ENCODE data around the gene CMBL. TPM values are rescaled to one million over a fixed set of nuclear protein-coding genes. Genes with fewer than 3 reads are reported as not detected.

Gene CMBL
- total RNA-seq, 1 donor from 2014 or later: 11.3 TPM

- Mint-ChIP-seq H3K27ac (no peak overlapping the region), H3K4me1 (peaks cover 21% of the 10 kb centered on the region), H3K4me3 (no peak overlapping the region), H3K9me3 (no peaks in the 10 kb centered on the region), H3K36me3 (peaks cover 11% of the 10 kb centered on the region), H3K27me3 (ENCODE audit: insufficient read depth, low read depth) (peaks cover 6% of the 10 kb centered on the region)
- Histone ChIP-seq H3K4me3 (no peak overlapping the region), H3K9ac (no peak overlapping the region), H4K20me1 (ENCODE audit: low read depth) (no peaks in the 10 kb centered on the region), H3K27me3 (peaks cover 22% of the 10 kb centered on the region), H3F3A (ENCODE audit: low read depth) (peaks cover 6% of the 10 kb centered on the region), H3K79me2 (ENCODE audit: low read depth) (no peaks in the 10 kb centered on the region), H3K9me3 (ENCODE audit: low read depth) (no peaks in the 10 kb centered on the region), H3K27ac (no peak overlapping the region), H3K36me3 (no peaks in the 10 kb centered on the region), H3K4me1 (peaks cover 15% of the 10 kb centered on the region), H3K4me2 (no peak overlapping the region), H2AFZ (replicated peaks) (no peak overlapping the region)
- no peak for DNase-seq (ENCODE audit: low spot score)
- no peak for TF ChIP-seq EZH2 (IDR thresholded peaks at IDR 0.05)
- TF ChIP-seq EZH2phosphoT487 (IDR thresholded peaks at IDR 0.05): no peak
- TF ChIP-seq, protein P1, sequence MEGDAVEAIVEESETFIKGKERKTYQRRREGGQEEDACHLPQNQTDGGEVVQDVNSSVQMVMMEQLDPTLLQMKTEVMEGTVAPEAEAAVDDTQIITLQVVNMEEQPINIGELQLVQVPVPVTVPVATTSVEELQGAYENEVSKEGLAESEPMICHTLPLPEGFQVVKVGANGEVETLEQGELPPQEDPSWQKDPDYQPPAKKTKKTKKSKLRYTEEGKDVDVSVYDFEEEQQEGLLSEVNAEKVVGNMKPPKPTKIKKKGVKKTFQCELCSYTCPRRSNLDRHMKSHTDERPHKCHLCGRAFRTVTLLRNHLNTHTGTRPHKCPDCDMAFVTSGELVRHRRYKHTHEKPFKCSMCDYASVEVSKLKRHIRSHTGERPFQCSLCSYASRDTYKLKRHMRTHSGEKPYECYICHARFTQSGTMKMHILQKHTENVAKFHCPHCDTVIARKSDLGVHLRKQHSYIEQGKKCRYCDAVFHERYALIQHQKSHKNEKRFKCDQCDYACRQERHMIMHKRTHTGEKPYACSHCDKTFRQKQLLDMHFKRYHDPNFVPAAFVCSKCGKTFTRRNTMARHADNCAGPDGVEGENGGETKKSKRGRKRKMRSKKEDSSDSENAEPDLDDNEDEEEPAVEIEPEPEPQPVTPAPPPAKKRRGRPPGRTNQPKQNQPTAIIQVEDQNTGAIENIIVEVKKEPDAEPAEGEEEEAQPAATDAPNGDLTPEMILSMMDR (IDR thresholded peaks at IDR 0.05): no peak
These were observed 4.5 kb downstream of the CMBL start for GRCh38 chr5:10303201-10303600.

DNA sequence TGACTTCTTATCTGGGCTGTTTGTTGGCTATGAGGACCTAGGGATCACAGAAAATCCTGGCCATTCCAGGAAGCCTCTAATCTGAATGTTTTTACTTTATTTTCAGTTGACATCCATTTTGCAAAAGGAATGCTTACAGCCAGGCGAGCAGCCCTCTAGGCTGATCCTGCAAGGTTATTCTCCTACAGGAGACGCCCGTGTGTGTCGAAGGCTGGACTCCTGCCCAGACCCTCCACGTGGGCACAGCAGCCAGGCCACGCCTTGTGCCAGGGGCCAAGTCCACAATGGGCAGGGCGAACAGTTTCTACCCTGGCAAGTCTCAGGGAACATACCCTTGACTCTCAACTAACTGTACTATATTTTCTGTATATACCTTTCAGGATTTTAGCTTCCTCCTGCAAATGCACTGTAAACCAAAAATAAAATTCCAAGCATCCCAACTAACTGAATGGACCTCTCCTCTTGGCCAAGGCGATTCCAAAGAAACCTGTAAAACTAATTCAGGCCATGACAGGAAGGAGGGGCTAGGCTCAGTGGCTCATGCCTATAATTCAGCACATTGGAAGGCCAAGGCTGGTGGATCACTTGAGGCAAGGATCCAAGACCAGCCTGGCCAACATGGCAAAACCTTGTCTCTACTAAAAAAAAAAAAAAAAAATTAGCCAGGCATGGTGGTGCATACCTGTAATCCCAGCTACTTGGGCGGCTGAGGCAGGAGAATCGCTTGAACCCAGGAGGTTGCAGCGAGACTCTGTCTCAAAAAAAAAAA, 5.7 kb downstream of the CMBL start:
- Histone ChIP-seq H3K27ac (no peak overlapping the region), H3K9ac (no peak overlapping the region), H3F3A (ENCODE audit: low read depth) (peaks cover 6% of the 10 kb centered on the region), H3K27me3 (peaks cover 11% of the 10 kb centered on the region), H3K4me2 (no peak overlapping the region), H3K79me2 (ENCODE audit: low read depth) (no peaks in the 10 kb centered on the region), H3K9me3 (ENCODE audit: low read depth) (no peaks in the 10 kb centered on the region), H2AFZ (replicated peaks) (no peak overlapping the region), H3K4me1 (peaks cover 18% of the 10 kb centered on the region), H3K36me3 (no peaks in the 10 kb centered on the region), H4K20me1 (ENCODE audit: low read depth) (no peaks in the 10 kb centered on the region), H3K4me3 (no peak overlapping the region)
- Mint-ChIP-seq H3K27me3 (ENCODE audit: insufficient read depth, low read depth) (peaks cover 2% of the 10 kb centered on the region), H3K9me3 (no peaks in the 10 kb centered on the region), H3K4me1 (peaks cover 17% of the 10 kb centered on the region), H3K27ac (no peak overlapping the region), H3K4me3 (no peak overlapping the region), H3K36me3 (peaks cover 11% of the 10 kb centered on the region)
- TF ChIP-seq EZH2phosphoT487 (IDR thresholded peaks at IDR 0.05): no peak
- TF ChIP-seq, protein P1 (IDR thresholded peaks at IDR 0.05): no peak
- DNase-seq (ENCODE audit: low spot score): no peak

- Mint-ChIP-seq H3K4me3 (no peak overlapping the region), H3K36me3 (peaks cover 11% of the 10 kb centered on the region), H3K4me1 (peaks cover 9% of the 10 kb centered on the region), H3K27ac (no peak overlapping the region), H3K9me3 (no peaks in the 10 kb centered on the region), H3K27me3 (ENCODE audit: insufficient read depth, low read depth) (no peaks in the 10 kb centered on the region)
- Histone ChIP-seq H4K20me1 (ENCODE audit: low read depth) (no peaks in the 10 kb centered on the region), H3K27ac (no peak overlapping the region), H2AFZ (replicated peaks) (no peak overlapping the region), H3K36me3 (no peaks in the 10 kb centered on the region), H3K9me3 (ENCODE audit: low read depth) (no peaks in the 10 kb centered on the region), H3F3A (ENCODE audit: low read depth) (peaks cover 3% of the 10 kb centered on the region), H3K4me1 (peaks cover 10% of the 10 kb centered on the region), H3K27me3 (peaks cover 4% of the 10 kb centered on the region), H3K4me2 (no peak overlapping the region), H3K4me3 (no peak overlapping the region), H3K79me2 (ENCODE audit: low read depth) (no peaks in the 10 kb centered on the region), H3K9ac (no peak overlapping the region)
- TF ChIP-seq, protein P1 (IDR thresholded peaks at IDR 0.05): no peak
- TF ChIP-seq EZH2phosphoT487 (IDR thresholded peaks at IDR 0.05): no peak
- TF ChIP-seq EZH2 (IDR thresholded peaks at IDR 0.05): no peak
- DNase-seq (ENCODE audit: low spot score): no peak
These were observed 6.4 kb downstream of the CMBL start for GRCh38 chr5:10301266-10301665.

Measured in neural progenitor cell (in vitro differentiated cells).